Body of pancreas (tissue), 4 donors: ENCODE results near the gene GLT6D1.

Experiments used
- CTCF ChIP-seq, 7 experiments: fragments of 450-650 bp in 4 of 7; fragments of 200-600 bp in 3 of 7; sonication (generic) in 3 of 7; IDR thresholded peaks; one replicate each; pipeline ENCODE4 v1.5.1; 2016 to 2019; ENCODE audit warnings: antibody characterized with exemption in 7 of 7
- POLR2A ChIP-seq, 3 donors: fragments of 450-650 bp; IDR thresholded peaks; one replicate each; pipeline ENCODE4 v1.6.1; 2016; ENCODE audit warnings: antibody characterized with exemption in 3 of 3, mild to moderate bottlenecking in 2 of 3

DNA sequence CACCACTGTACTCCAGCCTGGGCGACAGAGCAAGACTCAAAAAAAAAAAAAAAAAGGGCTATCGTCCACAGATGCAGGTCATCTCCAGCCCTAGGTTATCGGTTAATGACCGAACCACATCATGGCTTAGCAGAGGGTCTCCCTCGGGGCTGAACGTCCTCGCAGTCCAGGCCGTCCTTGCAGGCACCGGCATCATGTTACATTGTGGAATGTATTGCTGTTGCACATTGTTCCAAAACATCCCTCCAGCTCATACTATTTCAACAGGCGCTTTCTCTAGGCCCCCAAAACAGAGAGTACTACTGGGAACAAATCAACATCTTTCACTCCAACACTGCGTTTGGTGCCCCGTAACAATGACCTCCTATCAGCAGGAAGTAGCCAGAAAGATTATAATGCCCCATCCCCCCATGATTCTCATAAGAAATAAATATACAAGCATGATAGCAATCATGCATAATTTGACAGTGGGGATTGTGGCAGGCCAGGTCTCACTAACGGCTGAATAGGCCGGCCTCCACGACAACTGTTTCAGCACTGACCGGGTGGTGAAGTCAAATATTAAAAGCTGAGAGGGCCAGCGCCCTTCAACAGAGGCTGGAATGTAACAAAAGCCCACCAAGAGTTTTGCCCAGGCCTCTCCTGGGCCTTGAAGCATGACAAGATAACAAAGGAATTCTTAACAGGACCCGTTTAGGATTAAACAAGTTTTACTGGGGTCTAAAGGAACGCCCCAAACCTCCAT, 22.6 kb upstream of the GLT6D1 start:
- TF ChIP-seq POLR2A (IDR thresholded peaks at IDR 0.05) (no peak), CTCF (IDR thresholded peaks at IDR 0.05) (no peak)
